HG03469 (cell line): ENCODE measurements around the gene FBXO31.

Experiments used
- ATAC-seq: cut with Tn5 transposase; IDR thresholded peaks from one replicate; pipeline ENCODE4 v1.9.1; 2021; ENCODE audit warnings: mild to moderate bottlenecking, moderate library complexity, moderate number of reproducible peaks; ENCODE audit not compliant: unreplicated experiment

The FBXO31 gene

DNA sequence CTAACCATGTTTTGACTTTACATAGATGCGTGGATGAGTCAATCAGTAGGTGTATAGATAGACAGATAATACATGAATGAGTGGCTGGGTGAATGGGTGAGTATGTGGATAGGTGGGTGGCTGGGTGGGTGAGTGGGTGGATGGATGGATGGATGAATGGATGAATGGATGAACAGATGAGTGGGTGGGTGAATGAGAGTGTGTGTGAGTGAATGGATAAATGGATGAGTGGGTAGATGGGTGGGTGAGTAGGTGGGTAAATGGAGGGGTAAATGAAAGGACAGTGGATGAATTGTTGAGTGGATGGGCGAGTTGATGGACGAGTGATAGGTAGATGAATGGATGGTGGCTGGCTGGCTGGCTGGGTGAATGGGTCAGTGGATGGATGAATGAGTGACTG, 89.6 kb downstream of the FBXO31 start:
- no peak for ATAC-seq

DNA sequence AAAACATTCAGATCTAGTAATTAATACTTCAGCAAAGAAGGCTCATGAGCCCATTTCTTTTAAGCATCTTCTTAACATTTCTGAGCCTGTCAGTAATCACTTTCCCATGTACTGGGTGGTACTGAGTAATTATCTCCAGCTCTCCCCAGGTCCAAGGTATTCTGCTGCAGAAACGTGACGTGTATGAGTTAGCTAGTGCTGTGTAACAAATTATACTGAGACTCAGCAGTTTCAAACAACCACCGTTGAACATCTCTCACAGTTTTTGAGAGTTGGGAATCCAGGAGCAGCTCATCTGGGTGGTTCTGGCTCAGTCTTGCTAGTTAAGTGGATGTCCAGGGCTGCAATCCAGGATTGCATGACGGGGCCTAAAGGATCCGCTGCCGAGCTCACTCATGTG, 91.6 kb downstream of the FBXO31 start:
- no peak for ATAC-seq

DNA sequence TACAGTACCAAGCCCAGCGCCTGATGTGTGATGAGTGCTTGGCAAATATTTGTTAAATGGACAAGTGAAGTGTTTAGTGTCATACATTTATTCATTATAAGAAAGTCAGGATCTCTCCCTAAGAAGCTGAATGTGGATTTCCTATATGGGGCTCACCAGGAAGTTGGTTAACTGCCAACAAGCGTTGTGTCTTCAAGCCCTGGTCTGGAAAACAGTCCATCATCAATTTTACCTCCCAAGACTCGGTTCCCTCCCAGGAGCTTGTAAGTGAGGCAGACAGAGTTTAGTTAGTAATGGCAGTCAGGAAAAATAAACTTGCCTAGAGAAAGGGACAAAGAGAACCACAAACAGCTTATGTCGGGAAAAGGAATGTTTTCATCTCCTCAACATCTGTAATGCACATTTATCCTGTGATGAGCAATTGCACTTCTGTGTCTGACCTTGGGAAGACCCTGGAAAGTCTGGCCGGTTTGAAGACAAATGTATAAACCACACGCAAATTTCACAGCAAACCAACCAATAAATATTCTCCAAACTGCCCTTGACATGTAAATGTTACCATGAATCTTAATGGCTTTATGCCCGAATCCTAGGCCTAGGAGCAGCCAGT, 94.7 kb downstream of the FBXO31 start:
- ATAC-seq, result no peak

DNA sequence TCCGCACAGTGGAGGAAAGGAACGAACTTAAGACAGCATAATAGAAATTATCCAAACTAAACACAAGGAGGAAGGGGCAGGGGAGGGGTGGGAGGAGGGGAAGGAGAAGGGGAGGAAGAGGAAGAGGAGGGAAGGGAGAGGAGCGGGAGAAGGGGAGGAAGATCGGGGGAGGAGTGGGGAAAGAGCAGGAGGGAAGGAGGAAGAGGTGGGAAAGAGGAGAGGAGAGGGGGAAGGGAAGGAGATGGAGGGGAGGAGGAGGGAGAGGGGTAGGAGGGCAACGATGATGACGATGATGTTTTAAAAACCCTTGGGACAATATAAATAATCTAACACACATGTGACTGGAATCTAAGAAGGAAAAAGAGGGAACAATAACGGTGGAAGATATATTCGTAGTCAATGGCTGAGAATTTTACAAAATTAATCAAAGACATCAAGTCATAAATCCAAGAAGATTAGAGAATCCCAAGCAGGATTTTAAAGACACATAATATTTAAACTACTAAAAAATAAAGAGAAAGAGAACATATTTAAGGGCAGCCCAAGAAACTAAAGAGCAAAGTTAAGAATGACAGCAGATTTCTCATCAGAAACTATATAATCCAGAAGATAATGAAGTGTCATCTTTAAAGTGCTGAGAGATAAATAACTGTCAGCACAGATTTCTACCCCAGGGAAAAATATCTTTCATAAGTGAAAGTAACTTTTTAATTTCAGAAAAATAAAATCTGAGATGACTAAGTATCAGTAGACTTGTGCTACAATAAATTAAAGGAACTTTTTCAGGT, 96.5 kb downstream of the FBXO31 start:
- ATAC-seq, result no peak

DNA sequence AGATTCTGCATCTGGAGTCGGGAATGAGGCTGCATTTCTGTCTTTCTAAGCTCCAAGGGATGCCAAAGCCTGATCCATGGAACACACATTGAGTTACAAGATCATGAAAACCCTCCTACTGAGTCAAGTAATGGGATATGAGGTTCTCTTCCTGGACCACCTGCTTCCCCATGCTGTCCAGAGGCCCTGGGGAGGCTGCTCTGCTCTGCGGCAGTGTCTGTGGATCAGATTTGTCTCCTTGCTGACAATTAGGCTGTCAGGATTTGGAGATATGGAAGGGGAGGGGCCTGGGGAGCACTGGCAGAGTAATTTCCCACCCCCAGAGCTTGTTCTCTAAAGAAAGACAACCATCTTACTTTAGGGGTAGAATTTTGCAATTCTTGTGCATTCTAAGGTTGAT, 99.4 kb downstream of the FBXO31 start:
- ATAC-seq, result no peak

DNA sequence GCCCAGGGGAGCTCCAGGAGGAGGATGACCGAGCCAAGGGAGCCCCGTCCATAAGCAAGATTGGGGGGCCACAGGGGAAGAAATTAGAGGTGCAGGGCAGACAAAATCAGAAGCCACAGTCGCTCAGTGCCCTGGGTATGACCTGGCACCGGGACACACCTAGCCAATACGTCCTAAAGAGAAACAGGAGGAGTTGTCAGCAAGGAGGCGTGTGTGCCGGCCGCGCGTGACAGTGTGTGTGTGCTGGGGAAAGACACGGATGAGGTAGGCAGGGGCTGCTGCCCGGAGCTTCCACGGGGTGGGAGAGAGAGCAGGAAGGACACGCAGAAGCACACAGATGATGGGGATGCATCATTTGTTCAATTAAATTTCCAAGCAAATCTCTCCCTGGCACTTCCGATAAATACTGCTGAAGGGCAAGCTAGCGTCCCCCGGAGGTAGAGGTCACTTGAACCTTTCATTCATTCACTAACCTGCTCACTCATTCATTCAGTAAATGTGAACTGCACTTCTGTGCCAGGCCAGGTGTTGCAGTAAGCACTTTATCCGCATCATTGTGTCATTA, 104.4 kb downstream of the FBXO31 start:
- no peak for ATAC-seq

DNA sequence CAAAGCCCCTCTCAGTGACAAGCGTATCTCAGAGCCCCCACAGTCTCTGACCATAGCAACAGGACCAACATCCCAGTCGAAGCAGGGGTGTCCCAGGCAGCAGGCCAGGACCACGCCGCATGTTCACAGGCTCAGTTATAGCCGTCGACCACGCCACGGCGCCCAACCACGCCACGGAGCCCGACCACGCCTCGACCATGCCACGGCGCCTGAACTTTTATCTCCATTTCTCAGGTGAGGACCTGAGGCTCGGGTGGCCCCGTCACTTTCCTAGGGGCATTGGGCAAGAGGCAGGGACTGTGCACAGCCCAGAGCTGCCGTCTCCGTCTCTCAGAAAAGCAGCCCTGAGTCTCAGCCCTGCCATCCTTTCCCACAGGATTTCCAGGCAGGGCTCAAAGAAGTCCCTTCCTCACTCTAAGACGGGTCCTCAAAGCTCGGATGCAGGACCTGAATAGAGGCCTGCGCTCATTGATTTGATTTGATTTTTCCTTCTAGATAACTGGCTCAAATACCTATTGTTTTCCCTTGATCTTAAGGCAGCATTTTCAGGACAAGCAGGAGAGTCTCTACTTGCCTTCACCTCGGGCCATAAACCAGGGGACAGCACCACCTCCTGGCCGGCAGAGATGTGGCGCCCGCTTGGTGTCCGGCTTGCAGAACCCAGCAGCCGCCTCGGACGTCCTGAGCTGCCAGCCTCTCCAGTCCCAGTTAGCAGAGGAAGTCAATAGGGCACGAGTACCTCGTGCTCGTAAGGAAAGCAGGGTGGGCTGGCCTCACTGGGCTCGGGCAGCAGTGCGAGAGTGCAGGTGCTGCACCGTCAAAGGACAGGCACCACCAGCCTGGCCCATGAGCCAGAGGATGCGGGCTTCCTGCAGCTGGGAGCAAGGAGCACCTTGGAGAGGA, 105.1 kb downstream of the FBXO31 start:
- ATAC-seq, result no peak
